ENCODE results near the gene TMC1.

TMC1 gene

GRCh38 chr9:72612449-72612848 is 91.0 kb downstream of the TMC1 start:
- no peaks in the 10 kb centered on the region for H3K4me1 ChIP-seq (ENCODE audit: insufficient read depth, low read length, severe bottlenecking)
- H3K9me3 ChIP-seq (ENCODE audit: low read length): no peaks in the 10 kb centered on the region
- no peaks in the 10 kb centered on the region for H3K79me2 ChIP-seq (ENCODE audit: insufficient read depth, low read length)
- no peak overlapping the region for H3K4me3 ChIP-seq (ENCODE audit: low read depth, low read length, poor library complexity, severe bottlenecking)
- no peaks in the 10 kb centered on the region for H3F3A ChIP-seq (ENCODE audit: insufficient read depth, low read length)
- no peak overlapping the region for H2AFZ ChIP-seq (ENCODE audit: low read length)
- no peaks in the 10 kb centered on the region for H3K36me3 ChIP-seq (ENCODE audit: insufficient read depth, low read length)
- TF ChIP-seq EZH2 (IDR thresholded peaks at IDR 0.05; ENCODE audit: borderline replicate concordance, low read length): no peak
- TF ChIP-seq, protein P1, sequence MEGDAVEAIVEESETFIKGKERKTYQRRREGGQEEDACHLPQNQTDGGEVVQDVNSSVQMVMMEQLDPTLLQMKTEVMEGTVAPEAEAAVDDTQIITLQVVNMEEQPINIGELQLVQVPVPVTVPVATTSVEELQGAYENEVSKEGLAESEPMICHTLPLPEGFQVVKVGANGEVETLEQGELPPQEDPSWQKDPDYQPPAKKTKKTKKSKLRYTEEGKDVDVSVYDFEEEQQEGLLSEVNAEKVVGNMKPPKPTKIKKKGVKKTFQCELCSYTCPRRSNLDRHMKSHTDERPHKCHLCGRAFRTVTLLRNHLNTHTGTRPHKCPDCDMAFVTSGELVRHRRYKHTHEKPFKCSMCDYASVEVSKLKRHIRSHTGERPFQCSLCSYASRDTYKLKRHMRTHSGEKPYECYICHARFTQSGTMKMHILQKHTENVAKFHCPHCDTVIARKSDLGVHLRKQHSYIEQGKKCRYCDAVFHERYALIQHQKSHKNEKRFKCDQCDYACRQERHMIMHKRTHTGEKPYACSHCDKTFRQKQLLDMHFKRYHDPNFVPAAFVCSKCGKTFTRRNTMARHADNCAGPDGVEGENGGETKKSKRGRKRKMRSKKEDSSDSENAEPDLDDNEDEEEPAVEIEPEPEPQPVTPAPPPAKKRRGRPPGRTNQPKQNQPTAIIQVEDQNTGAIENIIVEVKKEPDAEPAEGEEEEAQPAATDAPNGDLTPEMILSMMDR (IDR thresholded peaks at IDR 0.05; ENCODE audit: low read length): no peak
- H3K4me2 ChIP-seq (ENCODE audit: low read length): no peak overlapping the region
- H3K9ac ChIP-seq (ENCODE audit: low read length): no peak overlapping the region
- H3K9me2 ChIP-seq (ENCODE audit: low read depth, low read length): no peaks in the 10 kb centered on the region
- H4K20me1 ChIP-seq (ENCODE audit: insufficient read depth, low read length): no peaks in the 10 kb centered on the region
- H3K27me3 ChIP-seq (ENCODE audit: insufficient read depth, low read length): no peaks in the 10 kb centered on the region
- H3K27ac ChIP-seq (ENCODE audit: low read depth, low read length, poor library complexity, severe bottlenecking): no peak overlapping the region

GRCh38 chr9:72614067-72614466 is 92.7 kb downstream of the TMC1 start:
- Histone ChIP-seq H3K9me3 (ENCODE audit: low read length) (no peaks in the 10 kb centered on the region), H2AFZ (ENCODE audit: low read length) (no peak overlapping the region), H3K36me3 (ENCODE audit: insufficient read depth, low read length) (no peaks in the 10 kb centered on the region), H3K9me2 (ENCODE audit: low read depth, low read length) (no peaks in the 10 kb centered on the region), H3K27ac (ENCODE audit: low read depth, low read length, poor library complexity, severe bottlenecking) (no peak overlapping the region), H3K4me1 (ENCODE audit: insufficient read depth, low read length, severe bottlenecking) (no peaks in the 10 kb centered on the region), H3K27me3 (ENCODE audit: insufficient read depth, low read length) (no peaks in the 10 kb centered on the region), H3K4me3 (ENCODE audit: low read depth, low read length, poor library complexity, severe bottlenecking) (no peak overlapping the region), H3F3A (ENCODE audit: insufficient read depth, low read length) (no peaks in the 10 kb centered on the region), H4K20me1 (ENCODE audit: insufficient read depth, low read length) (no peaks in the 10 kb centered on the region), H3K79me2 (ENCODE audit: insufficient read depth, low read length) (no peaks in the 10 kb centered on the region), H3K9ac (ENCODE audit: low read length) (no peak overlapping the region), H3K4me2 (ENCODE audit: low read length) (no peak overlapping the region)
- no peak for TF ChIP-seq EZH2 (IDR thresholded peaks at IDR 0.05; ENCODE audit: borderline replicate concordance, low read length)

DNA sequence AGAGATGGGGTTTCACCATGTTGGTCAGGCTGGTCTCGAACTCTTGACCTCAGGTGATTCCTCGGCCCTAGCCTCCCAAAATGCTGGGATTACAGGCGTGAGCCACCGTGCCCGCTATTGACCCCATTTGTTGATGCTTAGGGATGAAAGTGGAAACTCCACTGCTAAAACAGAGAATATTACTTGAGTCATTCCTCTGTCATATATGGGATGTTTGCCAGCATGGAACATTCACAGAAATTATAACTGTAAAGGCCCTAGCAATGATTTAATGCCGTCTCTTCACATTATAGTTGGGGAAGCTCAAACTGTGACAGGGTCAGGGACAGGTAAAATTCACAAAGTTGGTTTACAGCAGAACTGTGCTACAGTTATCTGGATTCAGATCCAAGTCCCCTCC is 94.5 kb downstream of the TMC1 start:
- Histone ChIP-seq H3K9me3 (ENCODE audit: low read length) (no peaks in the 10 kb centered on the region), H3K4me1 (ENCODE audit: insufficient read depth, low read length, severe bottlenecking) (no peaks in the 10 kb centered on the region), H3K9ac (ENCODE audit: low read length) (no peak overlapping the region), H3K4me2 (ENCODE audit: low read length) (no peak overlapping the region), H3K4me3 (ENCODE audit: low read depth, low read length, poor library complexity, severe bottlenecking) (no peak overlapping the region), H3F3A (ENCODE audit: insufficient read depth, low read length) (no peaks in the 10 kb centered on the region), H4K20me1 (ENCODE audit: insufficient read depth, low read length) (no peaks in the 10 kb centered on the region), H3K36me3 (ENCODE audit: insufficient read depth, low read length) (no peaks in the 10 kb centered on the region), H3K27ac (ENCODE audit: low read depth, low read length, poor library complexity, severe bottlenecking) (no peak overlapping the region), H3K79me2 (ENCODE audit: insufficient read depth, low read length) (no peaks in the 10 kb centered on the region), H3K9me2 (ENCODE audit: low read depth, low read length) (no peaks in the 10 kb centered on the region), H2AFZ (ENCODE audit: low read length) (no peak overlapping the region), H3K27me3 (ENCODE audit: insufficient read depth, low read length) (no peaks in the 10 kb centered on the region)
- TF ChIP-seq EZH2 (IDR thresholded peaks at IDR 0.05; ENCODE audit: borderline replicate concordance, low read length): no peak
- TF ChIP-seq, protein P1 (IDR thresholded peaks at IDR 0.05; ENCODE audit: low read length): no peak

DNA sequence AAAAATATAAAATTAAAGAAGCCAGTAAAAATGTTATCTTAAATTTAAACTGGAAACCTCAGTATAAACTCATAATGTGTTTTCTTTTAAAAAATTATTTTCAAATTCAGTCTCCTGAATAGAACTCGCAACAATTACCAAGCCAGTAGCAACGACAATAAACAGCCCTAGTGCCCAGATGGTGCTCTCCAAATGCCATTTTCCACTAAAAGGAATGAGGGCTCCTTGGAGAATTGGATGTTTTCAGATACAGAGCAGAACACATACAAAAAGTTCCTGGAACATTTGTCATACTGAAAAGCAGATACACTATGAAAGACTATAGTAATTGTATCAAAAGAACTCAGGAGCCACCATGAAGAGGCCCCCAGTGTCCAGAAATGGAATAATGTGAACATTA is 97.4 kb downstream of the TMC1 start:
- Histone ChIP-seq H3K36me3 (ENCODE audit: insufficient read depth, low read length) (no peaks in the 10 kb centered on the region), H3K79me2 (ENCODE audit: insufficient read depth, low read length) (no peaks in the 10 kb centered on the region), H3K4me2 (ENCODE audit: low read length) (no peak overlapping the region), H2AFZ (ENCODE audit: low read length) (no peak overlapping the region), H3F3A (ENCODE audit: insufficient read depth, low read length) (no peaks in the 10 kb centered on the region), H3K27me3 (ENCODE audit: insufficient read depth, low read length) (no peaks in the 10 kb centered on the region), H3K4me3 (ENCODE audit: low read depth, low read length, poor library complexity, severe bottlenecking) (no peak overlapping the region), H3K9me2 (ENCODE audit: low read depth, low read length) (no peaks in the 10 kb centered on the region), H3K9me3 (ENCODE audit: low read length) (no peaks in the 10 kb centered on the region), H4K20me1 (ENCODE audit: insufficient read depth, low read length) (no peaks in the 10 kb centered on the region), H3K4me1 (ENCODE audit: insufficient read depth, low read length, severe bottlenecking) (no peaks in the 10 kb centered on the region), H3K27ac (ENCODE audit: low read depth, low read length, poor library complexity, severe bottlenecking) (no peak overlapping the region), H3K9ac (ENCODE audit: low read length) (no peak overlapping the region)
- TF ChIP-seq EZH2 (IDR thresholded peaks at IDR 0.05; ENCODE audit: borderline replicate concordance, low read length): no peak

All from OCI-LY1 (cell line).